Osteoblast (primary cell): Measurements from ENCODE around the gene CASP6. TPM values are rescaled to one million over a fixed set of nuclear protein-coding genes. Genes with fewer than 3 reads are reported as not detected.
"Not testable (repeated sequence)": the region's sequence is repeated elsewhere in the genome, so short reads cannot be mapped to it uniquely, and the experiment has no call there.

Experiments used
- DNase-seq: peaks from one replicate; pipeline ENCODE4 v3.0.0; 2011; ENCODE audit warnings: low spot score, mixed read lengths; ENCODE audit not compliant: insufficient read length; ENCODE audit errors: missing footprints
- H2AFZ ChIP-seq: 2 replicates; pipeline ENCODE4 v1.6.0; 2011; ENCODE audit warnings: mild to moderate bottlenecking, low read length
- H3K27ac ChIP-seq: 2 replicates; pipeline ENCODE4 v1.5.1; 2011; ENCODE audit warnings: mild to moderate bottlenecking, low read depth, low read length, moderate library complexity
- H3K27me3 ChIP-seq: 2 replicates; pipeline ENCODE4 v1.6.0; 2012; ENCODE audit warnings: mild to moderate bottlenecking, control low read depth, inconsistent platforms, low read length, moderate library complexity; ENCODE audit not compliant: insufficient read depth
- H3K36me3 ChIP-seq: 2 replicates; pipeline ENCODE4 v1.5.1; 2011; ENCODE audit warnings: mild to moderate bottlenecking, low read length, control low read depth, moderate library complexity; ENCODE audit not compliant: insufficient read depth
- H3K4me1 ChIP-seq: 2 replicates; pipeline ENCODE4 v1.5.1; 2011; ENCODE audit warnings: mild to moderate bottlenecking, low read length, control low read depth, moderate library complexity; ENCODE audit not compliant: insufficient read depth
- H3K4me2 ChIP-seq: 2 replicates; pipeline ENCODE4 v1.6.0; 2011; ENCODE audit warnings: mild to moderate bottlenecking, low read length; ENCODE audit not compliant: insufficient read depth
- H3K4me3 ChIP-seq: fragments of 200-600 bp; sonication (generic); 3 replicates; pipeline ENCODE4 v1.5.1; 2012; ENCODE audit warnings: mild to moderate bottlenecking, low read length, inconsistent platforms; ENCODE audit not compliant: insufficient read depth
- H3K79me2 ChIP-seq: 2 replicates; pipeline ENCODE4 v1.6.0; 2012; ENCODE audit warnings: mild to moderate bottlenecking, low read length, control low read depth, inconsistent platforms; ENCODE audit not compliant: insufficient read depth
- H3K9me3 ChIP-seq: 2 replicates; pipeline ENCODE4 v1.5.1; 2011; ENCODE audit warnings: low read depth, low read length, control low read depth
- H4K20me1 ChIP-seq: 2 replicates; pipeline ENCODE4 v1.6.0; 2012; ENCODE audit warnings: mild to moderate bottlenecking, low read length, control low read depth; ENCODE audit not compliant: insufficient read depth
- CTCF ChIP-seq: IDR thresholded peaks from 2 replicates; pipeline ENCODE4 v1.5.1; 2011; ENCODE audit warnings: mild to moderate bottlenecking, low read depth, low read length, moderate library complexity; ENCODE audit errors: extremely low read depth
- total RNA-seq: library from RNA; depleted of rRNA; stranded (reverse); fragments of >200 nt; gene quantifications from 2 replicates; pipeline ENCODE4 v1.2.3, GENCODE V29; 2012

Gene CASP6
- total RNA-seq, 1 donor, result 25.3 TPM

GRCh38 chr4:109684727-109685126 lies 18.5 kb downstream of the CASP6 start:
- Histone ChIP-seq H3K79me2 (no peaks in the 10 kb centered on the region), H3K4me1 (no peaks in the 10 kb centered on the region), H3K4me2 (no peak overlapping the region), H2AFZ (no peak overlapping the region), H3K36me3 (peaks cover 9% of the 10 kb centered on the region), H4K20me1 (no peaks in the 10 kb centered on the region), H3K9me3 (no peaks in the 10 kb centered on the region), H3K27ac (no peak overlapping the region), H3K27me3 (no peaks in the 10 kb centered on the region), H3K4me3 (no peak overlapping the region)
- no peak for DNase-seq
- no peak for TF ChIP-seq CTCF

- Histone ChIP-seq H3K79me2 (no peaks in the 10 kb centered on the region), H2AFZ (no peak overlapping the region), H3K4me1 (no peaks in the 10 kb centered on the region), H3K4me2 (no peak overlapping the region), H4K20me1 (no peaks in the 10 kb centered on the region), H3K9me3 (no peaks in the 10 kb centered on the region), H3K27ac (no peak overlapping the region), H3K27me3 (no peaks in the 10 kb centered on the region), H3K4me3 (no peak overlapping the region), H3K36me3 (peaks cover 4% of the 10 kb centered on the region)
- no peak for TF ChIP-seq CTCF
- no peak for DNase-seq
Observed at GRCh38 chr4:109683621-109684253, 19.5 kb downstream of the CASP6 start.

GRCh38 chr4:109682875-109683274 lies 20.4 kb downstream of the CASP6 start:
- H3K36me3 ChIP-seq, result peaks cover 4% of the 10 kb centered on the region
- no peak for TF ChIP-seq CTCF

GRCh38 chr4:109678925-109679324 lies 24.3 kb downstream of the CASP6 start:
- not testable (repeated sequence) for H3K4me3 ChIP-seq, H3K9me3 ChIP-seq

More at GRCh38 chr4:109682875-109683274, 20.4 kb downstream of the CASP6 start:
- Histone ChIP-seq H3K4me1 (no peaks in the 10 kb centered on the region), H2AFZ (no peak overlapping the region), H4K20me1 (no peaks in the 10 kb centered on the region), H3K27ac (no peak overlapping the region), H3K9me3 (no peaks in the 10 kb centered on the region), H3K4me2 (no peak overlapping the region), H3K27me3 (no peaks in the 10 kb centered on the region), H3K79me2 (no peaks in the 10 kb centered on the region), H3K4me3 (no peak overlapping the region)
- no peak for DNase-seq

GRCh38 chr4:109678472-109678871 lies 24.8 kb downstream of the CASP6 start:
- H4K20me1 ChIP-seq, H3K27me3 ChIP-seq, H3K27ac ChIP-seq, H3K4me3 ChIP-seq, H3K4me1 ChIP-seq, H2AFZ ChIP-seq, H3K79me2 ChIP-seq, H3K9me3 ChIP-seq, H3K4me2 ChIP-seq, H3K36me3 ChIP-seq, DNase-seq: not testable (repeated sequence)

More at GRCh38 chr4:109678925-109679324, 24.3 kb downstream of the CASP6 start:
- H3K4me1 ChIP-seq, H3K36me3 ChIP-seq, H3K27ac ChIP-seq, H3K27me3 ChIP-seq, DNase-seq, H3K4me2 ChIP-seq, H3K79me2 ChIP-seq, H4K20me1 ChIP-seq, H2AFZ ChIP-seq: not testable (repeated sequence)
